PFSK-1 (cell line): ENCODE results near the gene POLE.

Source experiments
- FOXP2 ChIP-seq: optimal IDR thresholded peaks from 2 replicates; pipeline ENCODE3; 2011; ENCODE audit warnings: borderline replicate concordance, control low read depth, inconsistent platforms; ENCODE audit not compliant: insufficient read depth; ENCODE audit errors: extremely low read length, extremely low read depth
- POLR2AphosphoS5 ChIP-seq: IDR thresholded peaks from 2 replicates; pipeline ENCODE4 v1.6.1; 2012; ENCODE audit warnings: low read depth, mild to moderate bottlenecking, control low read depth, low read length, moderate library complexity
- SIN3A ChIP-seq: IDR thresholded peaks from 2 replicates; pipeline ENCODE4 v1.6.1; 2012; ENCODE audit warnings: mild to moderate bottlenecking, low read length, moderate library complexity, borderline replicate concordance; ENCODE audit not compliant: insufficient read depth
- TAF1 ChIP-seq: IDR thresholded peaks from 2 replicates; pipeline ENCODE4 v1.6.1; 2012; ENCODE audit warnings: low read length, control low read depth, borderline replicate concordance; ENCODE audit not compliant: insufficient read depth
- TF ChIP-seq, protein P1 (sequence below), 2 experiments: IDR thresholded peaks; 2 replicates each; pipeline versions ENCODE4 v1.6.1 to v1.8.0; 2011 to 2012; ENCODE audit warnings: low read depth in 2 of 2, low read length in 2 of 2, control low read depth in 1 of 2, inconsistent platforms in 1 of 2, mild to moderate bottlenecking in 1 of 2, moderate library complexity in 1 of 2; ENCODE audit not compliant: insufficient read depth in 1 of 2

POLE gene

DNA sequence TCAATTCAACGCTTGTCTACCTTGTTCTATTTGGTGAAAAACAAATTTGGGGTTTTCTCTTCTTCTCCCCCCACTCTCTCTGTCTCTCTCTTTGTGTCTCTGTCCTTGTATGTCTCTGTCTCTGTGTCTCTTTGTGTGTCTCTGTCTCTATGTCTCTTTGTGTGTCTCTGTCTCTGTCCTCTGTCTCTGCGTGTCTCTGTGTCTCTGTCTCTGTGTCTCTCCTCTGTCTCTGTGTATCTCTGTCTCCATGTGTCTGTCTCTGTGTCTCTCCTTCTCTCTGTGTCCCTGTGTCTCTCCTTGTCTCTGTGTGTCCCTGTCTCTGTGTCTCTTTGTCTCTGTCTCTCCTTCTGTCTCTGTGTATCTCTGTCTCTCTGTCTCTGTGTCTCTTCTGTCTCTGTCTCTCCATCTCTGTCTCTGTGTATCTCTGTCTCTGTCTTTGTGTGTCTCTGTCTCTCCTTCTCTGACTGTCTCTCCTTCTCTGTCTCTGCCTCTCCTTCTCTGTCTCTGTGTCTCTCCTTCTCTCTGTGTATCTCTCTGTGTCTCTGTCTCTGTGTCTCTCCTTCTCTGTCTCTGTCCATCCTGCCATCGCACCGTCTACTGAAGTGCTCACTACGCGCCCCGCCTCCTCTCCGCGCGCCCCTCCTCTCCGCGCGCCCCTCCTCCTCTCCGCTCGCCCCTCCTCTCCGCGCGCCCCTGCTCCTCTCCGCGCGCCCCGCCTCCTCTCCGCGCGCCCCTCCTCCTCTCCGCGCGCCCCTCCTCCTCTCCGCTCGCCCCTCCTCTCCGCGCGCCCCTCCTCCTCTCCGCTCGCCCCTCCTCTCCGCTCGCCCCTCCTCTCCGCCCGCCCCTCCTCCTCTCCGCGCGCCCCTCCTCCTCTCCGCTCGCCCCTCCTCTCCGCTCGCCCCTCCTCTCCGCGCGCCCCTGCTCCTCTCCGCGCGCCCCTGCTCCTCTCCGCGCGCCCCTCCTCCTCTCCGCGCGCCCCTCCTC is 89.5 kb downstream of the POLE start:
- no peak for TF ChIP-seq FOXP2
- no peak for TF ChIP-seq SIN3A
- no peak for TF ChIP-seq POLR2AphosphoS5
- TF ChIP-seq, protein P1, sequence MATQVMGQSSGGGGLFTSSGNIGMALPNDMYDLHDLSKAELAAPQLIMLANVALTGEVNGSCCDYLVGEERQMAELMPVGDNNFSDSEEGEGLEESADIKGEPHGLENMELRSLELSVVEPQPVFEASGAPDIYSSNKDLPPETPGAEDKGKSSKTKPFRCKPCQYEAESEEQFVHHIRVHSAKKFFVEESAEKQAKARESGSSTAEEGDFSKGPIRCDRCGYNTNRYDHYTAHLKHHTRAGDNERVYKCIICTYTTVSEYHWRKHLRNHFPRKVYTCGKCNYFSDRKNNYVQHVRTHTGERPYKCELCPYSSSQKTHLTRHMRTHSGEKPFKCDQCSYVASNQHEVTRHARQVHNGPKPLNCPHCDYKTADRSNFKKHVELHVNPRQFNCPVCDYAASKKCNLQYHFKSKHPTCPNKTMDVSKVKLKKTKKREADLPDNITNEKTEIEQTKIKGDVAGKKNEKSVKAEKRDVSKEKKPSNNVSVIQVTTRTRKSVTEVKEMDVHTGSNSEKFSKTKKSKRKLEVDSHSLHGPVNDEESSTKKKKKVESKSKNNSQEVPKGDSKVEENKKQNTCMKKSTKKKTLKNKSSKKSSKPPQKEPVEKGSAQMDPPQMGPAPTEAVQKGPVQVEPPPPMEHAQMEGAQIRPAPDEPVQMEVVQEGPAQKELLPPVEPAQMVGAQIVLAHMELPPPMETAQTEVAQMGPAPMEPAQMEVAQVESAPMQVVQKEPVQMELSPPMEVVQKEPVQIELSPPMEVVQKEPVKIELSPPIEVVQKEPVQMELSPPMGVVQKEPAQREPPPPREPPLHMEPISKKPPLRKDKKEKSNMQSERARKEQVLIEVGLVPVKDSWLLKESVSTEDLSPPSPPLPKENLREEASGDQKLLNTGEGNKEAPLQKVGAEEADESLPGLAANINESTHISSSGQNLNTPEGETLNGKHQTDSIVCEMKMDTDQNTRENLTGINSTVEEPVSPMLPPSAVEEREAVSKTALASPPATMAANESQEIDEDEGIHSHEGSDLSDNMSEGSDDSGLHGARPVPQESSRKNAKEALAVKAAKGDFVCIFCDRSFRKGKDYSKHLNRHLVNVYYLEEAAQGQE (IDR thresholded peaks at IDR 0.05; ENCODE audit: insufficient read depth in 1 of 2, low read depth in 2 of 2, low read length in 2 of 2), result no peak
- TF ChIP-seq TAF1, result no peak

DNA sequence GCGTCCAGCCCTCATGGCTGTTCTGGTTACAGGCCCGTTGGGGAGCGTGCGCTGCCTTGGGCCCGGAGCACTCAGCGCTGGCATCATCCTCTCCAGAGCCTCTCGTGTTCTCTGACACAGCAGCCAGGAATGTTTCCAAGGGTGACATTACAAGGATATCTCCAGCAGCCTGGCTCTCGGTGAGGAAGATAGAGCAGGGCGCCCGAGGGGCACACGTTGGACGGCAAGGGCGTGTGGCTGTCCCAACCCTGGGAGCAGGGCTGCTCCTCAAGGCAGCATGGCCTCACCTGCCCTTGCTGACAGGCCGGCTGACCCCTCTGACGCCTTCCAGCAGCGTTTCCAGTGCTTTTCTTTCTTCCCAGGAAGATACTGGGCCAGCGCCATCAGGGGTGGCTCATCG is 91.1 kb downstream of the POLE start:
- TF ChIP-seq TAF1 (no peak), FOXP2 (no peak), POLR2AphosphoS5 (no peak), SIN3A (no peak)
- TF ChIP-seq, protein P1 (IDR thresholded peaks at IDR 0.05; ENCODE audit: insufficient read depth in 1 of 2, low read depth in 2 of 2, low read length in 2 of 2), result no peak

DNA sequence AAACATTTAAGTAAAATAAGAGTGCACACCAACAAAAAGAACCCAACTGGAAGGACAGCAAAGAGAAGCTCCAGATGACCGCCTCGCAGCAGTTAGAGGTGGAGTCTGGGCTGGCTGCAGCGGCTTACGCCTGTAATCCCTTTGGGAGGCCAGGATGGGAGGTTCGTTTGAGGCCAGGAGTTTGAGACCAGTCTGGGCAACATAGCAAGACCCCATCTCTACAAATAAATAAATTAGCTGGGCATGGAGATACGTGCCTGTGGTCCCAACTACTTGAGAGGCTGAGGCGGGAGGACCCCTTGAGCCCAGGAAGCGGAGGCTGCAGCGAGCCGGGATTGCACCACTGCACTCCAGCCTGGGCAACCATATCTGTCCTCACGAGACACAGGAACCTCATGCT is 92.0 kb downstream of the POLE start:
- TF ChIP-seq FOXP2 (no peak), POLR2AphosphoS5 (no peak), SIN3A (no peak), TAF1 (no peak)
- TF ChIP-seq, protein P1 (IDR thresholded peaks at IDR 0.05; ENCODE audit: insufficient read depth in 1 of 2, low read depth in 2 of 2, low read length in 2 of 2), result no peak

DNA sequence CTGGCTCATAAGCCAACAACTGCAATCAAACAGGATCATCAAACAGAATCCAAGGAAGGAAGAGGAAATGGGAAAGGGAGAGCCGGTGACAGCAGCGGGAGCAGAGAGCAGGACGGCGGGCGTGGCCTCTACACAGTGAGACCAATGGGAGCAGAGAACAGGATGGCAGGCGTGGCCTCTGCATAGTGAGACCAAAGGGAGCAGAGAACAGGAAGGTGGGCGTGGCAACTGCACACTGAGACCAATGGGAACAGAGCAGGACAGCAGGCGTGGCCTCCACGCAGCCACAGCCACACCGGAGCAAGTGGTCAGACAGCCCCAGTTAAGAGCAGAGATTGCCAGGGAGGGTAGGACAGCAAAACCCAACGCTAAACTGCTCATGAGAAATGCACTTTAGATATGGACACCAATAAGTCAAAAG is 93.2 kb downstream of the POLE start:
- TF ChIP-seq SIN3A, result no peak
- peak; percentile 52; the same call in 1 of the 2 replicates for TF ChIP-seq TAF1
- TF ChIP-seq, protein P1 (IDR thresholded peaks at IDR 0.05; ENCODE audit: insufficient read depth in 1 of 2, low read depth in 2 of 2, low read length in 2 of 2), result no peak
- peak; percentile 61; the same call in 1 of the 2 replicates for TF ChIP-seq POLR2AphosphoS5
- TF ChIP-seq FOXP2, result peak; percentile 4

DNA sequence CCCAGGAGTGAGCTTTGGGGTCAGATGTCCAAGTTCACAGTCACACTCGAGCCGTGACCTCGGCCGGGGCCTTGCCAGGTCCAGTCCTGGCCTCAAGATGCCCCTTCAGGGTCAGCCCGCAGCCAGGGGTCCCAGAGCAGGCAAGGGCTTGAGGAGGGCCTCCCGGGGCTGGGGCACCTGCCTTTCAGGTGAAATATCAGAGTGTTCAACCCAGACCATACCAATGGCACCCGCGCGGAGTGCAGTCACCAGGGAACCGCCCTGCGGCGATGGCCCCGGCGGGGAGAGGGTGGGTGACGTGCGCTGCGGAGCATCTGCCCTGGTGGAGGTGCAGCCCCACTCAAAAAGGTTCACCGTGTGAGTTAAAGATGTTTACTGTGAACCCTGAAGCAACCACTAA is 93.6 kb downstream of the POLE start:
- no peak for TF ChIP-seq TAF1
- TF ChIP-seq SIN3A, result no peak
- TF ChIP-seq FOXP2, result no peak
- no peak for TF ChIP-seq POLR2AphosphoS5
- TF ChIP-seq, protein P1 (IDR thresholded peaks at IDR 0.05; ENCODE audit: insufficient read depth in 1 of 2, low read depth in 2 of 2, low read length in 2 of 2), result no peak
